HG03196 (cell line): ENCODE data around the gene FAM117B.

Source experiments
- ATAC-seq: cut with Tn5 transposase; IDR thresholded peaks from one replicate; pipeline ENCODE4 v1.9.1; 2021; ENCODE audit not compliant: unreplicated experiment

Gene FAM117B

DNA sequence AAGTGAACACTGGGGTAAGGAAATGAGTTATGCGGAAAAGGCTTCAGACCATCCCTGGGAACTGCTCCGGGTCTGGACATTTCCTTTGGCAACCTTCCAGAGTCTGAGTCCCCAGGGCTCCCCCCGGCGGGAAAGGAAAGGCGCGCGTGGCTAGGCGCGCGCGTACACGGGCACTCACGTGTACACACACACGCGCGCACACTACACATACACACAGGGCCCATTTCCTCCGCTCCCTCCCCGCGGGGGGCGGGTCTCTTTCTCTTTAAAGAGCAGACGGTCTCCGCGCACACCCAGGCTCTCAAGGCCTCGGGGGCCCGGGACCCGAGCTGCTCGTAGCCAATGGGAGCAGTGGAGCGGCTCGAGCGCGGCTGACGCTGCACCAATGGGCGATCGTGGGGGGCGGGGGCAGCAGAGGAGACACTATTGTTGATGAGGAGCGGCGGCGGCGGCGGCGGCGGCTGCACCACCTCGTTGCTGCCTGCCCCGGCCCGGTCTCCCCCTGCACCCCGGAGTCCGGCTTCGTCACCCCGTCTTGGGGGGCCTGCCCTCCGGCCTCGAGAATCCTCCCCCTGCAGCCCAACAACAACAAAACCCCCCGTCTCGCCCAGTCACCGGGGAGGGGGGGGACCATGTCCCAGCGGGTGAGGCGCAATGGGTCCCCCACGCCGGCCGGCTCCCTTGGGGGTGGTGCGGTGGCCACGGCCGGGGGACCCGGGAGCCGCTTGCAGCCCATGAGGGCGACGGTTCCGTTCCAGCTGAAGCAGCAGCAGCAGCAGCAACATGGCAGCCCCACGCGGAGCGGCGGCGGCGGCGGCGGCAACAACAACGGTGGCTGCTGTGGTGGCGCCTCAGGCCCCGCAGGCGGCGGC lies at the start of gene FAM117B:
TSS of gene FAM117B (plus strand) at position 414 of the 872 bp plus-strand sequence. CDS start at position 633, 219 bp downstream.
- peak; percentile 91 for ATAC-seq

DNA sequence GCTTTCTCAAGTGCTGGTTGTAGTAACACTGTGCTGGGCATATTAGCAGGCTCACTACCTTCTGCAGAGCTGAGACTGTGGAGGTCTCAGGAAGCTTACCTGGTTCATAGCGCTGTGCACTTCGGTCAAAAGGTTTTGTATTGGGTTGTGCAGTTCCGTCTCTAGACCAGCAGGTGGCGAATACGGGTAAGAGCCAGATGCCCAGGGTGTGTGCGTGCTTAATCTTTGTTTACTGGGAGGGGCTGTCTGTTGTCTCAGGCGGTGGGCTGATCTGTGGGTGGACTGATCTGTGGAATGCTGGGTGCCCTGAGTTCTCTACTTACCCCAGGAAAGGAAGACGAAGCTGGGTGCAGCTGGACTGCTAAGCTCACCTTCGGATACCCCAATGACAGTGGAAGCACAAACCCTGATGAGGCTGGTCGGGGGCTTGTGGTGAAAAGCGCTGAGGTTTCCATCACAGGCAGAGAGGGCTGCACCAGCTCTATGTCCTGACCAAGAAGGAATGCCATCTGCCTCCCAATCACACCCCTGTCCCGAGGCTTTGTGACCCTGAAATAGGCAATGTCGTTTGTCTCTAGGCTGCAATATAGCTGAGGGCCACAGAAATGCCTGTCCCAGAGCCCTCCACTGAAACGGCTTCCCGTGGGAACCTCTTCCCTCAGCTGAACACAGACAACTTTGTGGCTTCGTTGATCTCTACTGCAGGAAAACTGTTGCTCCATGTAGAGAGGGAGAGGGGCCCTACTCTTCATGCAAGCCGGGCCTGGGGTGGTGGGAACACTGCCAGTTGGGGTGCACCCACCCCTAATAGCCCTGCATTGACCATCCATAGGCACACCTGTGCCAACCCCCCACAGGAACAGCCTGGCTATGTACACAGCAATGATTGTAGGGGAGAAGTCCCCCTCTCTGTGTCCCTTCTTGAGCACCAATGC lies 45.9 kb upstream of the FAM117B start:
- peak; percentile 87 for ATAC-seq

DNA sequence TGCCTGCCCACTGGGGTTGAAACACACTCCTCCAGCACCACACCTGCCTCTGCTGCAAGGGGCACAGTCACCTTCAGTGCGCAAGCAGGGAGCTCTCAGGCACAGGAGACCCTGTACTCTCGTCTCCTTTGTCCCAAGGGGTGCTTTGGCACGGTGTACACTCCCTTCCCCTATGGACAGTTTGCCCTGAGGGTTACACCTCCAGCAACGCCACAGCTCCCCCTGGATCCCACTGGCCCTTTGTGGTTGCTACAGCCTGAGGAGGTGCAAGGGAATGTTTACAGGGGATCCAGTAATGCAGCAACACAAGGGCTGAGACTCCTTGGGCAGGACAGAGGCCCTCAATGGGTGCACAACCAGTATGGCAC lies 45.2 kb upstream of the FAM117B start:
- no peak for ATAC-seq

DNA sequence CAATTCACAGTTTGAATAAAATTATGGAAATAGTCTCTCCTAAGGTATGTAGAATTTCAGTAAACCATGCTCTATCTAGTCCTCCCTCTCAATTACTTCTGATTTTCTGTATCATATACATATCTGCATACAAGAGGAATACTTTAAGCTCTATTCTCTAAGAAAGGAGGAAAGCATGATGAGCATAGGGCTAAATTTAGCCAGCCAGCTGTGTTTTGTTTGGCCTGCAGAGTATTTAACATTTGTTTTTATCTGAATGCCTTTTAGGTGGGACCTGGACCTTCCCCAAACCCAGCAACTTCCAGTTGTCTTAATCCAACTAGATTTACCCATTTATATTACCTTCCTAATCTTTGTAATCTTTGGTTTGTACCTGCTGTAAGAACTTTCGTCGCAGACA lies 42.2 kb upstream of the FAM117B start:
- no peak for ATAC-seq

DNA sequence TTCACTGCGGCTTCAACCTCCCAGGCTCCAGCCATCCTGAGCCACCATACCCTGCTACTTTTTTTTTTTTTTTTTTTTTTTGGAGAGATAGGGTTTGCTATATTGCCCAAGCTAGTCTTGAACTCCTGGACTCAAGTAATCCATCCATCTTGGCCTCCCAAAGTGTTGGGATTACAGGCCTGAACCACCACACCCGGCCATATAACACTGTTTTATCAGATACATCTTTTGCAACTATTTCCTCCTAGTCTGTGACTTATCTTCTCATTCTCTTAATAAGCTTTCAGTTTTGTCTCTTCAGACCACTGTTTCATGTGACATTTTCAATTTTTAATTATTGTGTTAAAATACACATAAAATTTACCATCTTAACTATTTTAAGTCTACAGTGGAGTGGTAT lies 35.7 kb upstream of the FAM117B start:
- no peak for ATAC-seq

DNA sequence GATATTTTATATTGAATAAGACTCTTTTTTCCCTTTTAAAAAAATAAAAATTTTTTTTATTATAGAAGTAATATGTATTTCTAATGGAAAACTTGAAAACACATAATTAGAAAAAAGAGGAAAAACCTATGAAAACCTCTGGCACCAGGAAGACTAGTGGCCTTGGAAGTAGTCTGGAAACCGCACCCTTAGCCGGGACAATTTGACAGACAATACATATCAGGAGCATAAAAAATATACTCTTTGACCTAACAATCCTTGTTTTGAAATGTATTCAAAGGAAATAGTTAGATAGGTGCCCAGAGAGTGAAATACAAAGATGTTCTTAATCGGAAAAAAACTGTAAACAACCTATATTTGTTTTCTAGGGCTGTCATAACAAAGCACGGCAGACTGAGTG lies 34.9 kb upstream of the FAM117B start:
- ATAC-seq = no peak

DNA sequence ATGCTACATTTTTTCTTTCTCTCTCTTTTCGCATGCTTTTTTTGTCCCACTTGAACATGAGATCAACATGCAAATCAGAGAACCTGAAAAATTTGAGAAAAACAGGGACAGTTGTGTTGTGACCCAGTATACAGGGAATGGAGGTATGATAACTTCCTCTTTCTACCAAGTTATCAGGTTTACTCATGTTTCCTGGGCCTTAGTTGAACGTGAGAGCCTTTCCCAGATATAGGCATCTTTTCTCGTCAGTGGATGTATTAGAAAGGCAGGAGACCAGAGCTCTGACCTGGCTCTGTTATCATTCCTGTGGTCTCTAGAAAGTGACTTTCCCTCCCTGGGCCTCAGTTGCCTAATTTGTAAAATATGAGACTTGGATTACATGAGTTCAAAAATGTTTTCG lies 30.1 kb upstream of the FAM117B start:
- ATAC-seq = no peak

DNA sequence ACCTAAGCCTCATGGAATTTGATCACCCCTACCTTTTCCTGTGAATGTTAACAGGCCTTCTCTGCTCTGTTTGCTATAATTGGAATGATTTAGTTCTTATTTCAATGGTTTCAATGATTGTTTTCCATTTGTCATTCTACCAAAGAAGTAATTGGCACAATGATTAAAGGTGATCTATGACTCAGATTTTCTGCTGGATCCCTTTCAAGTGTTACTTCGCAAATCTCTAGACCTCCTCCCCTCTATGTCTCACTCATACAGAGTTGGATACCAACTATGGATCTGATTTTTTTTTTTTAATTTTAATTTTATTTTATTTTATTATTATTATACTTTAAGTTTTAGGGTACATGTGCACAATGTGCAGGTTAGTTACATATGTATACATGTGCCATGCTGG lies 29.6 kb upstream of the FAM117B start:
- no peak for ATAC-seq

DNA sequence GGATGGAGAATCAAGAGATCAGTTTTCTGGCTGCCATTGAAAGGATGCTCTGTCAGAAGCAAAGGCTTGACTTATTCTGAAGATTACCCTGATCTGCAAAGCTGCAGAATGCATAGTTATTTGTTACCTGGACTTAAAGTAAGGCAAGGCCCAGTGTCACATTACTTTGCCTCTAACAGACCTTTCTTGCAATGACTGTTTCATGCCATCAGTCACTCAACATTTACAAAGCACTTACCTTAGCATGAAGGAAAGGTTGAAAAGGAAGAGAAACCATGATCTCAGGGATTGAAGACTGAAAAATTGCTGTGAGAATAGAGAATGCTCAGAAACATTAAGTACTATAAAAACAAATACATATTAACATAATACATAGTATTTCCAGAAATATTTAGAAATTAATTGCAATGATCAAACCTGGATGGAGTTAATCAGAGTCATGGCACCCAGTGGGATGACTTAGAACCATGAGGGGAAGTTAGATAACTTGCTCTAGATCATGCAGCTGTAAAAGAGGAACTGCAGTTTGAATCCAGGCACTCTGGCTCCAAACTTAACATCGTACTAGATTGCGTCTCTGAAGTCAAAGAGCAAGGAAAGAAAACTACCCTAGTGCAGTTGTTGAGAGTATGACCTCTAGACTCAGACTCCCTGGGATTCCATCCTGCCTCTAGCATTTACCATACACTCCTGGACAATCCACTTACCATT lies 26.5 kb upstream of the FAM117B start:
- ATAC-seq = no peak

DNA sequence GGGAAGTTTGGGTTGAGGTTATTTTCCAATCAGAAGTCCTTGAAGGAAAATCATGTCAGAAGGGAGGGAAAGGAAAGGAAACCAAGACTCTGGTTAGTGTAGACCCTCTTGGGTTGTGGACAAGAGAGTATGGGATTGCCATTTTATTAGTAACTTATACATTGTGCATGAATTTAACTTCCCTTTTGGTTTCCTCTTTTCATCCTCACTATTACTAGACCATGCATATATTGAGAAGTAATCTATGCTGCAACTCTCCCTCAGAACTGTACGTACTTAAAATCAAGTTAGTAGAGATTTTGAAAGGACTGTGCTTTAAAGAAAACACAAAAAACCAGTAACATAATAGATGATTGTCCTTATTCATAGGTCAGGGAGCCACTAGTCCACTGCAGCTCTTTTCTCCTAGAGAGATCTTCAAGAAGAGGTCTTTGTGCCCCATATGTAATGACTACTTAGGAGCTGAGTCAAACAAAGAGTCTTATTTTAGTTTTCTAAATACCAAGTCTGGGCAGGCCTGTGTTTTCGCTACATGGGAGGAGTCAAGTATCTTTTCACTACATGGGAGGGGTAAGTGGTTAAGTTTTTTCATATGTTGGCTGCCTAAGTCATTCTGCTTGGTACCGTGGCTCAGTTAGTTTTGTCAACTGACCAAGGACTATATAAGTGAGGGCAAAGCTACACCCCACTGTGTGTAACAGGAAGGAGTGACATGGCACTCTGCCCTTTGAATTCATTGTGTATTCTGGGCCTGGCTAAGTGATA lies 25.2 kb upstream of the FAM117B start:
- peak; percentile 92 for ATAC-seq

DNA sequence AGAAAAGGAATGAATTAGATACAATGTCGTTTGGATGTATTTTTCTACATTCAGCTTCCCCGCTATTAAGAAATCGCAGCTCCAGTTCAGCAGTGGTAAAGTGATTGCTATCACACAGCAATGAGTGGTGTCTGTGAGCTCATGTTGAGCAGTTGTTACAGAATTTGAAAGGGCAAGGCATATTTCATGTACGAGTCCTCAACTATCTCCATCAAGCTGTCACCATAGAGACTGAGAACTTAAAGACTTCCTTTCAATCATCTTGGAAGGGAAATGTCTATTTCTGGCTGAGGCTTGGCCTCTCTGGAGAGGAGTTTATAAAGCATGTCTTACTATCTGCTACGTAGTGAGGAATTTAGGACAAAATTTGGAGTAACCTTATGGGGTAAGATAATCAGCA lies 24.4 kb upstream of the FAM117B start:
- ATAC-seq = no peak

DNA sequence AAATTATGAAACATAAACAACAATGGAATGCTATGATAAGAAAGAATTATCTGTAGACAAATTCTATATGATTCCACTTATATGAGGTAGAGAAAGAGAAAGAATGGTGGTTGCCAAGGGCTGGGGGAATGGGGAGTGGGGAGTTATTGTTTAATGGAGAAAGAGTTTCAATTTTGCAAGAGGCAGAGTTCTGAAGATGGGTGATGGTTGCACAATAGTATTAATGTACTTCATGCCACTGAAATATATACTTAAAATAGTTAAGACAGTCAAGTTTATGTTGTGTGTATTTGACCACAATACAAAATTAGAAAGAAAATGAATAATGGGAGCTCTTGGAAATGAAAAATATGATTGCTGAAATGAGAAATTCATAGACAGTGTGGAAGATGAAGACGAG lies 22.6 kb upstream of the FAM117B start:
- ATAC-seq = no peak

DNA sequence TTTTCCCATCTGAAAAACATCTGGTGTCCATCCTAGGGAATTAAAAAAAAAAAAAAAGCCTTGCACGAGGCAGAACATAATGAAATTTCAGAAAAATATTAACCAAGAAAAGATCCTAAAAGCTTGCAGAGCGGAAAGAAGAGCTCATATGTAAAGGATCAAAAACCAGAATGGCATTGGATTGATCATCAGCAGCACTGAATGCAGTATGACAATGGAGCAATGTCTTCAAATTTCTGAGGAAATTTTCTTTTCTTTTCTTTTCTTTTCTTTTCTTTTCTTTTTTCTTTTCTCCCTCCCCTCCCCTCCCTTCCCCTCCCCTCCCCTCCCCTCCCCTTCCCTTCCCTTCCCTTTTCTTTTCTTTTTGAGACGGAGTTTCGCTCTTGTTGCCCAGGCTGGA lies 21.3 kb upstream of the FAM117B start:
- no peak for ATAC-seq

DNA sequence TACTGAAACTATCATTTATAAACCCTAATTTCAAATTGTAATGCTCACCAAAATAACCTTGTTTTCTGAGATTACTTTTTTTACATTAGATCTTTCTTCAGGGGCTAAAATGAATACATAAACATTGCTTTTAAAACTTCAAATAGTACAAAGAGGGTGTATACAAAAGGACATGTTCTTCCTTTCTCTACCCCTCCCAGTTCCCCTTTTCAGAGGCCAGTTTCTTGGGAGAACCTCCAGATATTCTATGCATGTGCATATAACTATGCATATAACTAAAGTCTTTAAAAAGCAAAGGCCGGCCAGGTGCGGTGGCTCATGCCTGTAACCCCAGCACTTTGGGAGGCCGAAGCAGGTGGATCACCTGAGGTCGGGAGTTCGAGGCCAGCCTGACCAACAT lies 10.6 kb upstream of the FAM117B start:
- ATAC-seq = no peak

DNA sequence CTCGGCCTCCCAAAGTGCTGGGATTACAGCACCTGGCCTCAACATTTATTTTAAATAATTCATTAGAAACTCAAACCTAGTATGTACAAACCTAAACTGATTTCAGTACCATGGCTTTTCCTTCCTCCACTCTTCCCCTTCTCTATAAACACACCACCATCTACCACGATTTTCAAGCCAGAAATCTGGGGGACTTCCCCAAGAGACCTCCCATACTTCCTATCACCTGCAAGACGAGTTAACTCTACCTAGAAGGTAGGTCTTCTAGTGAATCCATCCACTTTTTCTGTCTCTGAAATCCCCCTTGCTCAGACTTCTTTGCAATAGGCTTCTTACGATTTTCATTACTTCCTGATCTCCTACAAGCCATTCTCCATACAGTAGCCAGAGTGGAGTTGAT lies 7.7 kb upstream of the FAM117B start:
- ATAC-seq = no peak

DNA sequence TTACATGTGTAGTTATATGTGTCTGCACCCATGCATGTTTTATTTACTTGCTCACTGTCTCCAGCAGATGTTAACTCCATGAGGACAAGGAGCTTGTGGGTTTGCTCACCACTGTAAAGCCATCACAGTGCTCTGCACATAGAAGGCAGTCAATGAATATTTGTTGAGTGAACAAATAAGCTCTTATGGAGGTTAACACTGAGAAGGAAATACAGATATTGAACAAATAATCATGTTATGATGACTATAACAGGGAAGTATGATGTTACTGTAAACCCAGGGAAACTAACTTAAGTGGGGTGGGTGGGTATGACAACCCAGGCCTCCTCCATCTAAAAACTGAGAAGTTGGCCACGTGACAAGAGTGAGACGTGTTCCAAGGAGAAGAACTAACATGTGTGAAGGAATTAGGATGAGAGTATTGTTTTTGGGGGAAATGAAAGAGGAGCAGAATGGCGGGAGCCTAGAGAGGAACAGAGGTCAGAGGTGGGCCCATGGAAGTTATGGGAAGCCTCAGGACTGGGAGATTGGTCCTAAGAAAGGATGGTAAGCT lies 6.0 kb upstream of the FAM117B start:
- ATAC-seq = no peak

DNA sequence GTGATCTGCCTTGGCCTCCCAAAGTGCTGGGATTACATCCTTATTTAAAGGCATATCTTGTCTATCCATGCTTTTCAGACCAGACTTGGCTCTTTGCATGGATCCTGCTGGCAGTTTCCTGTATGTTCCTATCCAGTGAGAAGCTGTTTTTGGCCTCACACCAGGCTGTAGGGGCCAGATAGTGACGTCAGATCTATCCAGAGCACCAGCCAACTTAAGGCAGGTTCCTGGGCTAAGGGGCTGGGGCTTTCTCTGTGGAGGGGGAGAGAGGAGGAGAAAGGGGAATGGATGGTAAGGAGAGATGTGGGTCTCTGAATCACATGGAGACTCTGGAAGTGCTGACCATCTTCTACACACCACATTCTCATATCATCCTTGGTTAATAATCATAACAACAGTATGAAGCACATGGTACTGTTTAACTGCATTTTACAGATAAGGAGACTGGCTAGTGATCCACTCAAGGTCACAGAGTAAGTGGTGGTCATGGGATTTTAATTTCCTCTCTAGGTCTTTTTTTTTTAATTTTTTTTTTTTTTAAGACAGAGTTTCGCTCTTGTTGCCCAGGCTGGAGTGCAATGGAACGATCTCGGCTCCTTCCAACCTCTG lies 2.0 kb upstream of the FAM117B start:
- no peak for ATAC-seq

DNA sequence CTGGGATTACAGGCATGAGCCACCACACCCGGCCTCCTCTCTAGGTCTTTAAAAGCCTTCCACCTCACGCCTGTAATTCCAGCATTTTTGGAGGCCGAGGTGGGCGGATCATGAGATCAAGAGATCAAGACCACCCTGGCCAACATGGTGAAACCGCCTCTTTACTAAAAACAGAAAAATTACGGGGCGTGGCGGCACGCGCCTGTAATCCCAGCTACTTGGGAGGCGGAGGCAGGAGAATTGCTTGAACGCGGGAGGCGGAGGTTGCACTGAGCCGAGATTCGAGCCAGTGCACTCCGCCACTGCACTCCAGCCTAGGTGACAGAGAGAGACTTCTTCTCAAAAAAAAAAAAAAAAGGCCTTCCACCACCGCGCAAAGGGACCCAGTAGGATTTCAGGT lies 1.3 kb upstream of the FAM117B start:
- no peak for ATAC-seq

DNA sequence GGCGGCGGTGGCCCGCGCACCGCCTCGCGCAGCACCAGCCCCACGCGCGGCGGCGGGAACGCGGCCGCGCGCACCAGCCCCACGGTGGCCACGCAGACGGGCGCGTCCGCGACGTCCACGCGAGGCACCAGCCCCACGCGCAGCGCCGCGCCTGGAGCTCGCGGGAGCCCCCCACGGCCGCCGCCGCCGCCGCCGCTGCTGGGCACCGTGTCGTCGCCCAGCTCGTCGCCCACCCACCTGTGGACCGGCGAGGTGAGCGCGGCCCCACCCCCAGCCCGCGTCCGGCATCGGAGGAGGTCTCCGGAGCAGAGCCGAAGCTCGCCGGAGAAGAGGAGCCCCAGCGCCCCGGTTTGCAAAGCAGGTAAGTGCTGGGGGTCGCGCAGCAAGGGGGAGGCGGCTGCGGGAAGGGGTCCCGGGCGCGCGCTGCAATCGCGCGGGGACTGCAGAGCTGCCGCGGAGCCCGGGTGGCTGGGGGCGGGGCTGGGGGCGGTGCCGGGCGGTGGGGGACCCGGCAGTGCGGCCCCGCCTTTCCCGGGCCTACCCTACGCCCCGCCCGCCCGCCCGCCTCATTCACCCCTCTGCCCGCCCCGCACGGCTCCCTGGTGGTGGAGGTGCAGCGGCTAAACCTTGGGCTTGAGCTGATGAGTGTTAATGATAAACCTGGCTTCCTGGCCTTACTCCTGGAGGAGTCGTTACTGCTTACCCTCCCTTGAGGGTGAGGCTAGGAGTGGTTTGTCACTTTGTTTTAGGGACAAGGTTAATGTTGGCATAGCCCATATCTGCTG lies 851 bp downstream of the FAM117B start:
- ATAC-seq = peak; percentile 77
